NCI-H524 treated with DMSO at 0.1 percent for 48 hours (cell line): ENCODE data around the gene BPGM.
"Not testable (repeated sequence)": the region's sequence is repeated elsewhere in the genome, so short reads cannot be mapped to it uniquely, and the experiment has no call there.

Source experiments
- DNase-seq: peaks from one replicate; lab custom pipeline; 2025; lab: John Stamatoyannopoulos, UW

The BPGM gene

GRCh38 chr7:134665045-134665444, 18.4 kb downstream of the BPGM start:
- not testable (repeated sequence) for DNase-seq

GRCh38 chr7:134667899-134668298, 21.2 kb downstream of the BPGM start:
- no peak for DNase-seq

GRCh38 chr7:134669388-134669787, 22.7 kb downstream of the BPGM start:
- no peak for DNase-seq

GRCh38 chr7:134669845-134670373, 23.3 kb downstream of the BPGM start:
- DNase-seq, result no peak

- DNase-seq, result no peak
Measured at GRCh38 chr7:134671609-134672008, 25.0 kb downstream of the BPGM start.

GRCh38 chr7:134674424-134674823, 27.8 kb downstream of the BPGM start:
- DNase-seq, result no peak

GRCh38 chr7:134676743-134677142, 30.1 kb downstream of the BPGM start:
- DNase-seq, result no peak

GRCh38 chr7:134678115-134678514, 31.5 kb downstream of the BPGM start:
- no peak for DNase-seq

GRCh38 chr7:134679006-134679405, 32.4 kb downstream of the BPGM start:
- no peak for DNase-seq

GRCh38 chr7:134684165-134684564, 37.5 kb downstream of the BPGM start:
- no peak for DNase-seq

- DNase-seq, result no peak
Measured at GRCh38 chr7:134685250-134685649, 38.6 kb downstream of the BPGM start.

GRCh38 chr7:134686786-134687185, 40.1 kb downstream of the BPGM start:
- no peak for DNase-seq

GRCh38 chr7:134689550-134689949, 42.9 kb downstream of the BPGM start:
- not testable (repeated sequence) for DNase-seq

- DNase-seq, result no peak
Measured at GRCh38 chr7:134690016-134690415, 43.4 kb downstream of the BPGM start.

- no peak for DNase-seq
Measured at GRCh38 chr7:134690614-134691504, 44.2 kb downstream of the BPGM start.

GRCh38 chr7:134691546-134692343, 45.1 kb downstream of the BPGM start:
- no peak for DNase-seq

- DNase-seq, result no peak
Measured at GRCh38 chr7:134692344-134692705, 45.7 kb downstream of the BPGM start.

GRCh38 chr7:134693256-134693655, 46.6 kb downstream of the BPGM start:
- DNase-seq, result no peak

- no peak for DNase-seq
Measured at GRCh38 chr7:134694299-134694698, 47.6 kb downstream of the BPGM start.

GRCh38 chr7:134694767-134695166, 48.1 kb downstream of the BPGM start:
- no peak for DNase-seq

GRCh38 chr7:134695321-134695860, 48.7 kb downstream of the BPGM start:
- no peak for DNase-seq

- no peak for DNase-seq
Measured at GRCh38 chr7:134696261-134696660, 49.6 kb downstream of the BPGM start.
